Large intestine (tissue), 3 donors: Measurements from ENCODE around the gene LIG3. TPM values are rescaled to one million over a fixed set of nuclear protein-coding genes. Genes with fewer than 3 reads are reported as not detected.
"Not testable (repeated sequence)": the region's sequence is repeated elsewhere in the genome, so short reads cannot be mapped to it uniquely, and the experiment has no call there.

Experiments
- DNase-seq, 2 donors: peaks; one replicate each; pipeline versions ENCODE4 v3.0.0 to v3.0.0-alpha.2; 2013
- H3K27ac ChIP-seq: one replicate; pipeline ENCODE4 v1.5.1; 2013; ENCODE audit warnings: low read length
- H3K27me3 ChIP-seq: 2 replicates; pipeline ENCODE4 v1.6.1; 2013; ENCODE audit warnings: low read length; ENCODE audit not compliant: control insufficient read depth, insufficient read depth
- H3K36me3 ChIP-seq: 2 replicates; pipeline ENCODE4 v1.6.1; 2013; ENCODE audit warnings: low read length; ENCODE audit not compliant: control insufficient read depth, insufficient read depth
- H3K4me1 ChIP-seq: one replicate; pipeline ENCODE4 v1.6.1; 2013; ENCODE audit warnings: low read length; ENCODE audit not compliant: control insufficient read depth, insufficient read depth
- H3K4me3 ChIP-seq: one replicate; pipeline ENCODE4 v1.5.1; 2013; ENCODE audit warnings: low read length
- H3K9me3 ChIP-seq: one replicate; pipeline ENCODE4 v1.6.1; 2013; ENCODE audit warnings: mild to moderate bottlenecking, low read depth, low read length, moderate library complexity; ENCODE audit not compliant: control insufficient read depth
- WGBS: methylation state at CpG from one replicate; pipeline ENCODE4 v1.1.5; 2013; ENCODE audit warnings: low lambda C conversion rate; ENCODE audit not compliant: insufficient coverage; 5-methylcytosine and 5-hydroxymethylcytosine counted together
- polyA plus RNA-seq: library from polyadenylated mRNA; unstranded; fragments of 120-200 nt; gene quantifications from one replicate; pipeline ENCODE4 v1.2.1, GENCODE V29; 2013

Gene LIG3
- polyA plus RNA-seq, 1 donor = 24.8 TPM

GRCh38 chr17:35017021-35017420, 36.7 kb downstream of the LIG3 start:
- Histone ChIP-seq H3K27me3 (no peaks in the 10 kb centered on the region), H3K9me3 (no peaks in the 10 kb centered on the region), H3K4me1 (no peaks in the 10 kb centered on the region), H3K4me3 (no peak overlapping the region), H3K27ac (no peak overlapping the region), H3K36me3 (peaks cover 78% of the 10 kb centered on the region)
- 100% methylated on average over 1 of the region's 4 CpGs for WGBS
- DNase-seq = no peak

- H3K4me1 ChIP-seq = no peaks in the 10 kb centered on the region
- DNase-seq = no peak
- H3K27ac ChIP-seq = no peak overlapping the region
- WGBS = no CpG with 5 or more reads among the region's 2 CpGs
- H3K4me3 ChIP-seq = no peak overlapping the region
- peaks cover 79% of the 10 kb centered on the region for H3K36me3 ChIP-seq
- H3K9me3 ChIP-seq = no peaks in the 10 kb centered on the region
- H3K27me3 ChIP-seq = no peaks in the 10 kb centered on the region
Measured at GRCh38 chr17:35018814-35019213, 38.5 kb downstream of the LIG3 start.

DNA sequence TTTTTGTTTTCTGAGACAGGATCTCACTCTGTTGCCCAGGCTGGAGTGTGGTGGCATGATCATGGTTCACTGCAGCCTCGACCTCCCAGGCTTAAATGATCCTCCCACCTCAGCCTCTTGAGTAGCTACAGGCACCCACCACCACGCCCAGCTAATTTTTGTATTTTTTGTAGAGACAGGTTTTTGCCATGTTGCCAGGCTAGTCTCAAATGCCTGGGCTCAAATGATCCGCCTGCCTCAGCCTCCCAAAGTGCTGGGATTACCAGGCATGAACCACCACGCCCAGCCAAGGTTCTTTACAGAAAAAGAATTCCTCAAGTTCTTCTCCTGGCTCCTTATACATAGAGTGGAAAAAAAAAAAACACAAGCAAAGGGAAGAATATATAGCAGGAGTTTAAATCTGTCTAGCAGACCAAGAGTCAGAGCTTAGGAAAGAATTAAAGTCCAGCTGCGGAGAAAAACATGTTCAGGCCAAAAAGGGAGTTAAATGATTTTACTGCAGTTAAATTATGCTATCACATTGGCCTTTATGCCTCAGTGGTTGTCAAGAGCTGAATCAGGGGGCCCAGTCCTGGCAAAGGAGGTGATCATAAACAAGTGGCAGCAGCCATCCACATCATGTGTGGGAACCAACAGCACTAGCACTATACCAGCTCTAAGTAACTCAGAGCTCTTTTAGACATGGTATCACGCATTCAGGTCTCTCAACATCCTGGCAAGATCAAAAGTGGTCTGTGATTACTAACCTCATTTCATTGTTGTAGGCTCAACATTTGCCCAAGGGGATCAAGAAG, 39.3 kb downstream of the LIG3 start:
- Histone ChIP-seq H3K4me3 (no peak overlapping the region), H3K36me3 (peaks cover 77% of the 10 kb centered on the region), H3K9me3 (no peaks in the 10 kb centered on the region), H3K27me3 (no peaks in the 10 kb centered on the region), H3K4me1 (no peaks in the 10 kb centered on the region), H3K27ac (no peak overlapping the region)
- 100% methylated on average over 1 of the region's 6 CpGs for WGBS
- DNase-seq = no peak

DNA sequence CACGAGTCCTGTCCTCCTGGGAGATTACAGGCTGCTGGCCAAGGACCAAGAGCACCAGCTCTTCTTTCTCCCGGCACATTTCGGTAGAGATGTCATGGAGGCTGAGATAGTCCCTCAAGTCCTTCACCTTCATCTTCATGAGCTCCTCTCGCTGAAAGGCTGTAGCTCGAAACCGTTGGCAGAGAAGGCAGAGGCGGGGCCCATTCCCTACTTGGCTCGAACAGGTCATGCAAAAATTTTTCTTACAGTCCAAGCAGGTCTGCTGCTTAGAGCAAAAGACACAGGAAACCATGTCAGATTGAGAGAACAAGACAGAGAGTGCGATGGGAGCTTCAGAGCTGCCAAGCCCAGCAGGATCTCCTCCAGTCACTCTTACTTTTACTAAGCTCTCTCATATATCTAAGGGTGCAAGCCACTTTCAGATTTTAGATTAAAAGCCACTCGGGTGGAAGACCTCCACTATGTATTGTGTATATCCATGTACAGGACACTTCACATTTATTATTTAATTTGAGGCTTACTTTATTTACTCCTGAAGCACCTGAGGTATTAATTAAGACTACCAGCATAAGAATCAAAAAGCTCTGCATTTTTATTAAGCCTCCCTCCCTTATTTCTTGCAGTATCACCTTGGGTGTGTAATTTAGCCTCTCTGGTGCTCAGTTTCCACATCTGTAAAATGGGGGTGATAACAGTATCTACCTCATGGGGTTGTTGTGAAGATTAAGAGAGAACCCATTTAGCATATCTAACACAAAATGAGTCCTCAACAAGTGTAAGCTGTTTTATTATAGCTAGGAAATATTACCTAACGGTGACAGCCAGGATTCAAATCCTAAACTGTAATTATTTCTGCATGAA, 41.4 kb downstream of the LIG3 start:
- H3K4me1 ChIP-seq = no peaks in the 10 kb centered on the region
- H3K36me3 ChIP-seq = peaks cover 68% of the 10 kb centered on the region
- WGBS = 100% methylated on average over 1 of the region's 11 CpGs
- no peak overlapping the region for H3K4me3 ChIP-seq
- H3K27me3 ChIP-seq = no peaks in the 10 kb centered on the region
- no peaks in the 10 kb centered on the region for H3K9me3 ChIP-seq
- no peak overlapping the region for H3K27ac ChIP-seq
- no peak for DNase-seq

DNA sequence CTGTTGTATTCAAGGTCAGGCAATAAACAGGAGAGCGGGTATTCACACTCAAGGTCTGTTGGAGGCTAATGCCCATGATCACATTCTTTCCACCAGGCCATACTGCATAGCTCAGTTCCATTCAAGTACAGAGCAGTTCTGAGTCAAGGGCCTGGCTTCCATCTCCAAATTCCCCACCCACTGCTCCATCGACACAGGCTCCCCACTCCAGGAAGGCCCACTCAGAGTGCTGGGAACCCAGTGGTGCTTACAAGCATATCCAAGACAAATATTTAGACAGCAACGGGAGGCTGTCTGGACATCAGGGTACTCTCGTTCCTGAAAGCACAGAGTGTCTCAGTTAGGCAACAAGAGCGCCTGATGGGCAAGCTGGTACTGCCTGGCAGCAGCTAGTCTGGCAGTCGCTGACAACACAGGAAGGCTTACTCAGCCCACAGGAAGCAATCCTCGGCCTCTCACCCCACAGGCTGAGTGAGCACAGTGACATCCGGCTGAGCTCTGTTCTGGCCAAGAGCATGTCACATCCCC, 42.3 kb downstream of the LIG3 start:
- Histone ChIP-seq H3K27me3 (no peaks in the 10 kb centered on the region), H3K27ac (no peak overlapping the region), H3K36me3 (peaks cover 59% of the 10 kb centered on the region), H3K4me1 (no peaks in the 10 kb centered on the region), H3K9me3 (no peaks in the 10 kb centered on the region), H3K4me3 (no peak overlapping the region)
- WGBS = no CpG with 5 or more reads among the region's 8 CpGs
- peak; percentile 38 to 40 for DNase-seq

- Histone ChIP-seq H3K27me3 (no peaks in the 10 kb centered on the region), H3K4me1 (no peaks in the 10 kb centered on the region), H3K9me3 (no peaks in the 10 kb centered on the region), H3K36me3 (peaks cover 50% of the 10 kb centered on the region), H3K27ac (no peak overlapping the region), H3K4me3 (no peak overlapping the region)
- DNase-seq = no peak
- no CpG with 5 or more reads among the region's 3 CpGs for WGBS
Measured at GRCh38 chr17:35023538-35023937, 43.2 kb downstream of the LIG3 start.

DNA sequence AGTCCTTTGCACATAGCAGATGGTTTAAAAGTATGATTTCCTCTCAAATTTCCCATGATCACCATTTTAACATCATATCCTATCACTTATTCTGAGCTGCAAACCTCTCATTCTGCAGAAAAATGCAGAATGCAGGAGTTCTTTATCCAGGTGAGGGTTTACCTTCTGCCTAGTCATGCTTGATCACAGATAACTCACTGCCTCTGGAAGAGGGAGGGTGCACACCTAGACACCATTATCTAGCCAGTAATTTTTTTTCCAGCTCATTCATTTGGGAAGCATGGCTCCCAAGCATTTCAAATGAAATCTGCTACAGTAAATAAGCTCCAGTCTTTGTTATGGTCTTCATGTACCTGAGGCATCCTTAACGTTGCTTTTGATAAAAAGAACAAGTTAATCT, 45.2 kb downstream of the LIG3 start:
- no peak for DNase-seq
- Histone ChIP-seq H3K27ac (no peak overlapping the region), H3K4me3 (no peak overlapping the region), H3K36me3 (peaks cover 39% of the 10 kb centered on the region), H3K4me1 (no peaks in the 10 kb centered on the region), H3K9me3 (no peaks in the 10 kb centered on the region), H3K27me3 (no peaks in the 10 kb centered on the region)
- no CpG with 5 or more reads among the region's 1 CpG for WGBS

DNA sequence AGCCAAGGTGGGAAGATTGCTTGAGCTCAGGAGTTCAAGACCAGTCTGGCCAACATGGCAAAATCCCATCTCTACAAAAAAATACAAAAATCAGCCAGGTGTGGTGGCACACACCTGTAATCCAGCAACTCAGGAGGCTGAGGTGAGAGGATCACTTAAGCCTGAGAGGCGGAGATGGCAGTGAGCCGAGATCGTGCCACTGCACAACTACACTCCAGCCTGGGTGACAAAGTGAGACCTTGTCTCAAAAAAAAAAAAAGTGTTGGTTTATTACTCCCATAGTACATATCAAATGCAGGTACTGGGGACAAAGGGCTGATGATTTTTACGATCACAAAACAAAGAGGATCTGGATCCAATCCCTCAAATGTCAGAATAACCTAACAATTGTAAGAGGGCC, 47.8 kb downstream of the LIG3 start:
- not testable (repeated sequence) for DNase-seq, H3K27me3 ChIP-seq, H3K9me3 ChIP-seq, H3K4me1 ChIP-seq, H3K27ac ChIP-seq, H3K4me3 ChIP-seq
- peaks cover 24% of the 10 kb centered on the region for H3K36me3 ChIP-seq
- no CpG with 5 or more reads among the region's 4 CpGs for WGBS

DNA sequence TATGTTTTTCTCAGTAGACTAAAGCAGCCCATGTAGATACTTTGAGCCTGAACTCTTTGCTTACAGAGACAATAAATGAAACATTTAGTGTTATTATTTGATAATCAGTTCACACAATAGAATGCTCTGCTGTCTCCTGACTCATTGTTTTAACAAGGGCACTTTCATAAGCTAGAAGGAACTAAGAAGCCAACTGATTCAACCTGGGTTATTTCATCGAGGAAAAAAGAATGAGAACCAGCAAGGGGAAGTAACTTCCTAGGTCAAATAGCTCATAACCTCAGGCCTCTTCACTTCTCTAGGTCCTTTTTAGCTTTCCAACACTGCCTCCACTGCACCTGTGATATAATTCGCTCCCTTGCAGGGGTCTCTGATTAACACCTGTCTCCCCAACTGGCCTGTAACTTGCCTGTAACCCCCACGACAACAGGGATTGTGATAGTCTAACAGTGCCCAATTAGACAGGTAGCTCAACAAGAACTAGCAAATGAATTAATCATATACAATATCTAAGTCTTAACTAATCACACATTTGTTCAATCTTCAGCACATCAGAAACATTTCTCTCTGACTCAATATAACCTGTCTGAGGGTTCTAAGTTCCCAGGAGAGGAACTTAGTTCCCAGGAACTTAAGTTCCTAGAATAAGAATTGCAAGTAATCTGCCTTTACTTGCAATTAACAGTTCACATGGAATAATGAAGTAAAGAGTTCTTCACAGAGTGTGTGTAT, 48.4 kb downstream of the LIG3 start:
- no peak overlapping the region for H3K27ac ChIP-seq
- no peaks in the 10 kb centered on the region for H3K9me3 ChIP-seq
- peaks cover 19% of the 10 kb centered on the region for H3K36me3 ChIP-seq
- H3K4me1 ChIP-seq = no peaks in the 10 kb centered on the region
- H3K27me3 ChIP-seq = no peaks in the 10 kb centered on the region
- 50% methylated on average over 1 of the region's 3 CpGs for WGBS
- no peak overlapping the region for H3K4me3 ChIP-seq
- DNase-seq = no peak

DNA sequence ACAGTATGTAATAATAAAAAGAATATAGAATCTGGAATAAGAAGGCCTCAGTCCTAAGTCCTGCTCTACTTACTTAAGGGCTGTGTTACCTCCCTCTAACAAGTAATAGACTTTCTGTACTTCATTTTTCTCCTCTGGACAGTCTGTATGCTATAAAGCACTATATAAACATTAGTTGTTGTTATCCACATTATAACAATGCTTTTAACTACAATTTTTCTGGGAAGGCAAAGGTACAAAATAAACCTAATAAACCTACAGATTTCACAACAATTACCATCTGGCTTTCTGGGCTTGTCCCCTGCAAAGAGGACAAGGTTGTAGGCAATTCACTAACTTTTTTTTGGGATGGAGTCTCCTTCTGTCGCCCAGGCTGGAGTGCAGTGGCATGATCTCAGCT, 50.5 kb downstream of the LIG3 start:
- no peaks in the 10 kb centered on the region for H3K9me3 ChIP-seq
- H3K27me3 ChIP-seq = no peaks in the 10 kb centered on the region
- no peak for DNase-seq
- no peak overlapping the region for H3K27ac ChIP-seq
- H3K4me1 ChIP-seq = no peaks in the 10 kb centered on the region
- H3K36me3 ChIP-seq = peaks cover 6% of the 10 kb centered on the region
- no CpG with 5 or more reads among the region's 1 CpG for WGBS
- H3K4me3 ChIP-seq = no peak overlapping the region
